ENCODE results near the gene ROBO1.

ROBO1 gene

GRCh38 chr3:79604681-79605080 is 163.1 kb downstream of the ROBO1 start:
- H3K4me3 ChIP-seq (ENCODE audit: low read depth, low read length): no peak overlapping the region
- TF ChIP-seq, protein P1, sequence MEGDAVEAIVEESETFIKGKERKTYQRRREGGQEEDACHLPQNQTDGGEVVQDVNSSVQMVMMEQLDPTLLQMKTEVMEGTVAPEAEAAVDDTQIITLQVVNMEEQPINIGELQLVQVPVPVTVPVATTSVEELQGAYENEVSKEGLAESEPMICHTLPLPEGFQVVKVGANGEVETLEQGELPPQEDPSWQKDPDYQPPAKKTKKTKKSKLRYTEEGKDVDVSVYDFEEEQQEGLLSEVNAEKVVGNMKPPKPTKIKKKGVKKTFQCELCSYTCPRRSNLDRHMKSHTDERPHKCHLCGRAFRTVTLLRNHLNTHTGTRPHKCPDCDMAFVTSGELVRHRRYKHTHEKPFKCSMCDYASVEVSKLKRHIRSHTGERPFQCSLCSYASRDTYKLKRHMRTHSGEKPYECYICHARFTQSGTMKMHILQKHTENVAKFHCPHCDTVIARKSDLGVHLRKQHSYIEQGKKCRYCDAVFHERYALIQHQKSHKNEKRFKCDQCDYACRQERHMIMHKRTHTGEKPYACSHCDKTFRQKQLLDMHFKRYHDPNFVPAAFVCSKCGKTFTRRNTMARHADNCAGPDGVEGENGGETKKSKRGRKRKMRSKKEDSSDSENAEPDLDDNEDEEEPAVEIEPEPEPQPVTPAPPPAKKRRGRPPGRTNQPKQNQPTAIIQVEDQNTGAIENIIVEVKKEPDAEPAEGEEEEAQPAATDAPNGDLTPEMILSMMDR (IDR thresholded peaks at IDR 0.05; ENCODE audit: low read depth, low read length): no peak

DNA sequence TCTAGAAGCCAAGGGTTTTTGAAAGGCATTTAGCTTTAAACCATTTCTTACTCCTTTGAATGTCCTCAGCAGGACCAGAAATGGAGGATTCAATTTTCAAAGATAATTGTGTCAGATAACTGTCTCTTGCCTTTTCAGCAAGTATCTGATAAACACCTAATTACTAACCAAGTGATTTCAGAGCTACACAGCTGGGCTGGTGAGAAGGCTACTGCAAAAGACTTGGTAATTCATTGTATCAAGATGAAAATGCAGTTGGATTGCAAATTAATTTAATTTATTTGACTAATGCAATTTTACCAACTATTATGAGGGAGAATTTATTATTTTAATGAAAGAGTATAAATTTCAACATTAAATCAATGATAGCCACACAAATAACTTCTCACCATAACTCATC is 165.4 kb downstream of the ROBO1 start:
- no peak overlapping the region for H3K4me3 ChIP-seq (ENCODE audit: low read depth, low read length)
- TF ChIP-seq, protein P1 (IDR thresholded peaks at IDR 0.05; ENCODE audit: low read depth, low read length): no peak

DNA sequence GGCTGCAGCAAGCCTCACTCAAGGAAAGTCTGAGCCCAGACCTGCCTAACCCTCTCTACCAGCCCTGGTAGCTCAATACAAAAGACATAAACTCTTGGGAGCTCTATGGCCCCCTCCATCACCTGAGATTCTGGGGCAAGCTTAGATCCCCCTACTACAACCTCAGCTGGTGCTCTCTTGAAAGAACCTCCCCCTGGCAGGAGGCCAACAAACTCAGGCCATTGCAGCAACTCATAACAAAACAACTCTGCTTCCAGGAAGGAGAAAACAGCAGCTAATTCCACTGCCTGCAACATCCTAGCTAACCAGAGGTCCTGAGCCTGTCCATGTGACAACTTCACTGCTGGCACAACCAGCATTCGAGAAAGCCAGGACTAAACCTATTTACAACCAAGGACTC is 169.2 kb downstream of the ROBO1 start:
- TF ChIP-seq, protein P1 (IDR thresholded peaks at IDR 0.05; ENCODE audit: low read depth, low read length): no peak
- no peak overlapping the region for H3K4me3 ChIP-seq (ENCODE audit: low read depth, low read length)

DNA sequence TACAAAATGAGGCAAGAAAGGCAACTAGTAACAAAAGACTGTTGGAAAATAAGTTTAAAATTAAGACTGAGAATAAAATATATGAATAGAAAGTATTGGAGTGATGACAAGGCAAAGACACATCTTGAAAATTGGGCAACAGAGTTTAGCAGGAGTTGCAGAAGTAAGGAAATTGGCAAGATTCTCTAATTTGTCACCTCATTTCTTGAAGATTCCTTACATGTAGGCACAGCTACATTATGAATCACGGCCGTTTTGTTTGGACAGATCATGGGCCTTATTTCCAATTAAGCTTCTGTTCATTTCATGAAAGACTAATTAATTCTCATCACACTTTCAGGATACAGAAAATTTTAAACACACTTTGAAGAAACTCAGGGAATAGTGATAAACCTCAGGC is 170.1 kb downstream of the ROBO1 start:
- TF ChIP-seq, protein P1 (IDR thresholded peaks at IDR 0.05; ENCODE audit: low read depth, low read length): no peak
- no peak overlapping the region for H3K4me3 ChIP-seq (ENCODE audit: low read depth, low read length)

- no peak overlapping the region for H3K4me3 ChIP-seq (ENCODE audit: low read depth, low read length)
- TF ChIP-seq, protein P1 (IDR thresholded peaks at IDR 0.05; ENCODE audit: low read depth, low read length): no peak
These were observed 180.6 kb downstream of the ROBO1 start for GRCh38 chr3:79587150-79587549.

GRCh38 chr3:79586232-79586631 is 181.6 kb downstream of the ROBO1 start:
- no peak overlapping the region for H3K4me3 ChIP-seq (ENCODE audit: low read depth, low read length)
- TF ChIP-seq, protein P1 (IDR thresholded peaks at IDR 0.05; ENCODE audit: low read depth, low read length): no peak

DNA sequence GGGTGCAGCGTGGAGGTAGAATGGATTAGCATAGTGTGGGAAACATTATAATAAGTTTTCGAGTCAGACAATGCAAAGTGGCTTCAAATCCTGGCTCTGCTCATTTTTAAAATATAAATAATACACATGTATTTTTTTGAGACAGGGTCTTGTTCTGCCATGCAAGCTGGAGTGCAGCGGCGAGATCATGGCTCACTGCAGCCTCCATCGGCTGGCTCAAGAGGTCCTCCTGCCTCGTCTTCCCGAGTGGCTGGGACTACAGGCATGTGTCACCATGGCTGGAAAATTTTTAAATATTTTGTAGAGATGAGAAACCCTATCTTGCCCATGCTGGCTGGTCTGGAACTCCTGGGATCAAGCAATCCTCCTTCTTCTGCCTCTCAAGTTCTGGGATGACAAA is 194.9 kb downstream of the ROBO1 start:
- H3K4me3 ChIP-seq (ENCODE audit: low read depth, low read length): no peak overlapping the region
- TF ChIP-seq, protein P1 (IDR thresholded peaks at IDR 0.05; ENCODE audit: low read depth, low read length): no peak
